ENCODE data around the gene GMEB2. TPM values are rescaled to one million over a fixed set of nuclear protein-coding genes. Genes with fewer than 3 reads are reported as not detected.
"Not testable (repeated sequence)": the region's sequence is repeated elsewhere in the genome, so short reads cannot be mapped to it uniquely, and the experiment has no call there.

GMEB2 gene
- total RNA-seq, 1 donor from 2014 or later = 11.3 TPM

DNA sequence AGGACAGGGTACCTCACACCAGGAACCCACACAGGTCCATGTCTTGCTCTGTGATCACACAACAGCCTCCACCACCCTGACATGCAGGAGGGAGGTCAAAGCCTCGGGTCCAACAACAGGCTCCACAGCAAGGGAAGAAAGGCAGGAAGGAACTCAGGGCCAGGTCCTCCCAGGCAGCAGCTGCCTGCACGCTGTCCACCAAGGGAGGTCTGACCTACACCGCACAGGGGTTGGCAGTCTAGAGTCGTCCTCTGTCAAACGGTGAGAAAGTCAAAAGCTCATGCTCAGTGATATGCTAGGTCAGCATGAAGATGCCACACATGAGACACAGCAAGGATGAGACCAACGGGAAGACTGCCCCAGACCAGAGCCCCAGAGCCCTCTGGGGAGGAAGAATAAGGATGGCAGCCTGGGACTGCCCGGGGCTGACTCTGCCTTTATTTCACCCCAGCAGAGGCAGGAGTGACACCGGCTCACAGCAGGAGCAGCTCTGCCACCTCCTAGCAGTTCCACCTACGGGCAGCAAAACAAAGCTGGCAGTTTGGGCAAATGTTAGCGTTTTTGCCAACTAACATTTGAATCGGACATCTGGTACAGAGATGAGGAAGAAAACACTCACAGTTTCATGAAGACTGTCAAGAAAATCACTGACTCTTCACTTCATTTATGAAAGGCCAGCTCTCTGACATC, 8.5 kb downstream of the GMEB2 start:
- no peaks in the 10 kb centered on the region for H3K9me3 ChIP-seq
- TF ChIP-seq CTCF (IDR thresholded peaks at IDR 0.05) = no peak
- intact Hi-C loops (cut with DNase I) = no loop called here
- ATAC-seq (no peak), DNase-seq (no peak)
- H3K27me3 ChIP-seq = no peaks in the 10 kb centered on the region
- H3K4me1 ChIP-seq = no peaks in the 10 kb centered on the region
- no peak overlapping the region for H3K4me3 ChIP-seq
- no peak overlapping the region for H3K27ac ChIP-seq
- peaks cover 43% of the 10 kb centered on the region for H3K36me3 ChIP-seq

DNA sequence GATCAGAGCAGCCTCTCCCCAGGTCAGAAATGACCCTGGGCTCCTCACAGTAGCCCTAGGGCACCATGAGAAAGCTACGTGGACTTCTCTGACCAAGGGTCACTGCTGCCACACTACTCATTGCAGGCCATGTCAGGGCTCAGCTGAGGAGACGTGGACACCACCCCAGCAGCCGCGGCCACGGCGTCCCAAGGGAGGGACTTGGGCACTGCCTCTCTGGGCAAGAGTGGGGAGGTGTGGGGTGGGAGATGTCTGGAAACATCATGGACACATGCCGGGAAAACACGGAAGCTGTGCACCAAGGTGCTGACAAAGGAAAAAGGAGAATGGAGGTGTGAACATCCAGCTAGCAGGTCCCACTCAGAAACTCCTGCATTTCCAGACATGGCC, 9.0 kb downstream of the GMEB2 start:
- Histone ChIP-seq H3K4me3 (no peak overlapping the region), H3K9me3 (no peaks in the 10 kb centered on the region), H3K27ac (no peak overlapping the region), H3K4me1 (no peaks in the 10 kb centered on the region), H3K36me3 (peaks cover 43% of the 10 kb centered on the region), H3K27me3 (no peaks in the 10 kb centered on the region)
- DNase-seq (no peak), ATAC-seq (no peak)
- intact Hi-C loops (cut with DNase I) = no loop called here
- no peak for TF ChIP-seq CTCF (IDR thresholded peaks at IDR 0.05)

GRCh38 chr20:63617092-63617875, 9.6 kb downstream of the GMEB2 start:
- ATAC-seq (no peak), DNase-seq (no peak)
- Histone ChIP-seq H3K4me1 (no peaks in the 10 kb centered on the region), H3K9me3 (no peaks in the 10 kb centered on the region), H3K27me3 (no peaks in the 10 kb centered on the region), H3K4me3 (no peak overlapping the region), H3K36me3 (peaks cover 43% of the 10 kb centered on the region), H3K27ac (no peak overlapping the region)
- no peak for TF ChIP-seq CTCF (IDR thresholded peaks at IDR 0.05)
- intact Hi-C loops (cut with DNase I) = no loop called here

GRCh38 chr20:63613863-63614594, 12.9 kb downstream of the GMEB2 start:
- H3K27me3 ChIP-seq; H3K4me3 ChIP-seq; DNase-seq; ATAC-seq; H3K4me1 ChIP-seq; H3K9me3 ChIP-seq; H3K27ac ChIP-seq; intact Hi-C loops (cut with DNase I): not testable (repeated sequence)
- peak; percentile 45 for TF ChIP-seq CTCF (IDR thresholded peaks at IDR 0.05)
- H3K36me3 ChIP-seq = peaks cover 41% of the 10 kb centered on the region

DNA sequence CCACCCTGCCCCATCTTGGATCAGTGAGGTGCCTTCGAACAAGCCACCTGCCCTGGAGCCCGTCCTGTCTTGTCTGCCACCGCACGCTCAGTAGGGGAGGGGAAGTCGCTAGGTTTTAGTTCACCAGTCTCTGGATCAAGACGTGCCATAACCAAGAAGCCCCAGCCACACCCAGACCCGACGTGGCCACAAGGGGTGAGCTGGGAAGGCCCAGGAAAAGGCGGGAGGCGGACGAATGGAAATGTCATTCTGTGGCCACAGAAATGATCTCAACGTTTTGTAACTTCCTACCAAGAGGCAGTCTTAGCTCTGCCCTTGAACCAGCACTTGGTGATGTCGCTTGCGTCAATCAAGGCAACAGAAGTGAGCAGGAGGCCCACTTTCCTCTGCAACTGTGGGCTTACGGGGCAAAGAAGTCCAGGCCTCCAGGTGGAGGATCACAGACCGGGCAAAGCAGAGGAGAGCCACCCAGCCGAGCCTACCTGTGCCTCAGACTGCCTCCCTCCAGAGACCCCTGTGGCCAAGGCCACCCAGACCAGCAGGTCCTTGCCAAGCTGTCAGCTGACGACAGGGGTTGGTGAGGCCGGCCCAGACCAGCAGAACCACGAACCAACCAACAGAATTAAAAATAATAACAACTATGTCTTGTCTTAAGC, 14.5 kb downstream of the GMEB2 start:
- Histone ChIP-seq H3K27ac (no peak overlapping the region), H3K36me3 (peaks cover 25% of the 10 kb centered on the region), H3K4me1 (no peaks in the 10 kb centered on the region), H3K9me3 (no peaks in the 10 kb centered on the region), H3K27me3 (no peaks in the 10 kb centered on the region), H3K4me3 (no peak overlapping the region)
- ATAC-seq (peak; percentile 88), DNase-seq (peak; percentile 76)
- intact Hi-C loops (cut with DNase I) = no loop called here
- TF ChIP-seq CTCF (IDR thresholded peaks at IDR 0.05) = no peak
